HG02970 (cell line): ENCODE results near the gene PIP4K2A.

Experiments used
- ATAC-seq: cut with Tn5 transposase; IDR thresholded peaks from one replicate; pipeline ENCODE4 v1.9.1; 2021; ENCODE audit warnings: mild to moderate bottlenecking, moderate library complexity, moderate number of reproducible peaks; ENCODE audit not compliant: unreplicated experiment, low FRiP score

Gene PIP4K2A

GRCh38 chr10:22570234-22570633, 144.1 kb downstream of the PIP4K2A start:
- ATAC-seq = no peak

GRCh38 chr10:22568928-22569327, 145.4 kb downstream of the PIP4K2A start:
- no peak for ATAC-seq

- ATAC-seq = no peak
These were observed 150.3 kb downstream of the PIP4K2A start for GRCh38 chr10:22564060-22564459.

- no peak for ATAC-seq
These were observed 152.5 kb downstream of the PIP4K2A start for GRCh38 chr10:22561909-22562308.

GRCh38 chr10:22560913-22561239, 153.5 kb downstream of the PIP4K2A start:
- no peak for ATAC-seq

- no peak for ATAC-seq
These were observed 154.1 kb downstream of the PIP4K2A start for GRCh38 chr10:22560096-22560912.

- ATAC-seq = no peak
These were observed 157.1 kb downstream of the PIP4K2A start for GRCh38 chr10:22557321-22557720.

GRCh38 chr10:22556774-22557173, 157.6 kb downstream of the PIP4K2A start:
- no peak for ATAC-seq

GRCh38 chr10:22554461-22555182, 159.8 kb downstream of the PIP4K2A start:
- ATAC-seq = no peak

- ATAC-seq = no peak
These were observed 160.9 kb downstream of the PIP4K2A start for GRCh38 chr10:22553452-22553995.

- ATAC-seq = no peak
These were observed 161.4 kb downstream of the PIP4K2A start for GRCh38 chr10:22552888-22553378.

- ATAC-seq = no peak
These were observed 162.6 kb downstream of the PIP4K2A start for GRCh38 chr10:22551681-22552365.

- no peak for ATAC-seq
These were observed 163.6 kb downstream of the PIP4K2A start for GRCh38 chr10:22550732-22551131.

GRCh38 chr10:22548344-22548743, 166.0 kb downstream of the PIP4K2A start:
- no peak for ATAC-seq

- ATAC-seq = no peak
These were observed 168.7 kb downstream of the PIP4K2A start for GRCh38 chr10:22545643-22546042.

- no peak for ATAC-seq
These were observed 169.9 kb downstream of the PIP4K2A start for GRCh38 chr10:22544325-22545068.

- ATAC-seq = no peak
These were observed 171.6 kb downstream of the PIP4K2A start for GRCh38 chr10:22542773-22543172.

GRCh38 chr10:22541900-22542299, 172.5 kb downstream of the PIP4K2A start:
- ATAC-seq = no peak

- ATAC-seq = no peak
These were observed 174.6 kb downstream of the PIP4K2A start for GRCh38 chr10:22539579-22540298.

GRCh38 chr10:22537810-22538209, 176.6 kb downstream of the PIP4K2A start:
- ATAC-seq = no peak
